HEK293 (cell line): ENCODE results near the gene LBHD1.

Experiments used
- ATF2 ChIP-seq: fragments of 450-650 bp; formaldehyde crosslinking; IDR thresholded peaks from 2 replicates; pipeline ENCODE4 v1.5.1; 2016; ENCODE audit warnings: missing biosample characterization, missing genetic modification characterization, low read depth
- BCL11A ChIP-seq: fragments of 450-650 bp; formaldehyde crosslinking; IDR thresholded peaks from 2 replicates; pipeline ENCODE4 v1.5.1; 2016; ENCODE audit warnings: low read depth, missing biosample characterization, missing genetic modification characterization
- CTCF ChIP-seq: fragments of 450-650 bp; formaldehyde crosslinking; IDR thresholded peaks from 2 replicates; pipeline ENCODE4 v1.5.1; 2016; ENCODE audit warnings: missing biosample characterization, missing genetic modification characterization
- GLI2 ChIP-seq: fragments of 450-650 bp; formaldehyde crosslinking; IDR thresholded peaks from 2 replicates; pipeline ENCODE4; 2017; ENCODE audit warnings: missing biosample characterization, missing genetic modification characterization, low read depth, borderline replicate concordance
- KLF16 ChIP-seq: fragments of 450-650 bp; formaldehyde crosslinking; IDR thresholded peaks from 2 replicates; pipeline ENCODE4 v1.5.1; 2017; ENCODE audit warnings: missing biosample characterization, missing genetic modification characterization
- MYNN ChIP-seq: fragments of 450-650 bp; formaldehyde crosslinking; IDR thresholded peaks from 2 replicates; pipeline ENCODE4 v1.5.1; 2016; ENCODE audit warnings: missing biosample characterization, missing genetic modification characterization, borderline replicate concordance
- ZNF398 ChIP-seq: fragments of 450-650 bp; formaldehyde crosslinking; IDR thresholded peaks from 2 replicates; pipeline ENCODE4 v1.5.1; 2017; ENCODE audit warnings: missing biosample characterization, missing genetic modification characterization
- ZNF792 ChIP-seq: fragments of 450-650 bp; formaldehyde crosslinking; IDR thresholded peaks from 2 replicates; pipeline ENCODE4 v1.5.1; 2016; ENCODE audit warnings: missing biosample characterization, missing genetic modification characterization
- ZSCAN4 ChIP-seq: fragments of 450-650 bp; formaldehyde crosslinking; IDR thresholded peaks from 2 replicates; pipeline ENCODE4 v1.5.1; 2017; ENCODE audit warnings: missing biosample characterization, missing genetic modification characterization

GRCh38 chr11:62712276-62712812, 40.3 kb upstream of the LBHD1 start:
- TF ChIP-seq MYNN (tag by site-specific recombination) (no peak), CTCF (tag by site-specific recombination) (no peak), KLF16 (tag by site-specific recombination) (no peak), ZSCAN4 (tag by site-specific recombination) (no peak), GLI2 (tag by site-specific recombination) (no peak), ZNF792 (tag by site-specific recombination) (no peak), ZNF398 (no peak), BCL11A (tag by site-specific recombination) (no peak), ATF2 (tag by site-specific recombination) (no peak)
